ENCODE data around the gene ZMYND8. TPM values are rescaled to one million over a fixed set of nuclear protein-coding genes. Genes with fewer than 3 reads are reported as not detected.

ZMYND8 gene
- total and polyA plus RNA-seq, 2 donors (not counting 1 experiment from before 2014, with no cell fraction given) = 12.6 to 13.0 TPM

- H3K9me3 ChIP-seq (ENCODE audit: control insufficient read depth, insufficient read depth, low read depth, low read length) = no peaks in the 10 kb centered on the region
- peaks cover 2% of the 10 kb centered on the region for H3K79me2 ChIP-seq (ENCODE audit: control insufficient read depth, insufficient read depth, low read length)
- H3K9ac ChIP-seq (ENCODE audit: insufficient read depth, low read length) = no peak overlapping the region
- no peaks in the 10 kb centered on the region for H3K27me3 ChIP-seq (ENCODE audit: control insufficient read depth, insufficient read depth, low read length)
- peak overlapping the region in 1 of 4 experiments; percentile 5 for H3K4me3 ChIP-seq (replicated peaks in 1 of 4; ENCODE audit: control extremely low read depth in 1 of 4, insufficient read depth in 1 of 4, low read depth in 3 of 4, low read length in 4 of 4)
- TF ChIP-seq, protein P1, sequence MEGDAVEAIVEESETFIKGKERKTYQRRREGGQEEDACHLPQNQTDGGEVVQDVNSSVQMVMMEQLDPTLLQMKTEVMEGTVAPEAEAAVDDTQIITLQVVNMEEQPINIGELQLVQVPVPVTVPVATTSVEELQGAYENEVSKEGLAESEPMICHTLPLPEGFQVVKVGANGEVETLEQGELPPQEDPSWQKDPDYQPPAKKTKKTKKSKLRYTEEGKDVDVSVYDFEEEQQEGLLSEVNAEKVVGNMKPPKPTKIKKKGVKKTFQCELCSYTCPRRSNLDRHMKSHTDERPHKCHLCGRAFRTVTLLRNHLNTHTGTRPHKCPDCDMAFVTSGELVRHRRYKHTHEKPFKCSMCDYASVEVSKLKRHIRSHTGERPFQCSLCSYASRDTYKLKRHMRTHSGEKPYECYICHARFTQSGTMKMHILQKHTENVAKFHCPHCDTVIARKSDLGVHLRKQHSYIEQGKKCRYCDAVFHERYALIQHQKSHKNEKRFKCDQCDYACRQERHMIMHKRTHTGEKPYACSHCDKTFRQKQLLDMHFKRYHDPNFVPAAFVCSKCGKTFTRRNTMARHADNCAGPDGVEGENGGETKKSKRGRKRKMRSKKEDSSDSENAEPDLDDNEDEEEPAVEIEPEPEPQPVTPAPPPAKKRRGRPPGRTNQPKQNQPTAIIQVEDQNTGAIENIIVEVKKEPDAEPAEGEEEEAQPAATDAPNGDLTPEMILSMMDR (conservative IDR thresholded peaks at IDR 0.05 in 1 of 2, IDR thresholded peaks at IDR 0.05 in 1 of 2; ENCODE audit: low read depth in 1 of 2, low read length in 2 of 2) = no peak
- TF ChIP-seq EZH2 (IDR thresholded peaks at IDR 0.05; ENCODE audit: low read length, missing control alignments) = no peak
- DNase-seq (ENCODE audit: low read depth in 2 of 2) = peak; percentile 56 to 76
- H2AFZ ChIP-seq (ENCODE audit: low read length) = peak overlapping the region; percentile 55
- no peaks in the 10 kb centered on the region for H4K20me1 ChIP-seq (ENCODE audit: control insufficient read depth, extremely low read depth, insufficient read depth, low read length)
- peak overlapping the region; percentile 81 for H3K4me2 ChIP-seq (ENCODE audit: extremely low read depth, insufficient read depth, low read length)
- H3K4me1 ChIP-seq (ENCODE audit: control insufficient read depth, extremely low read depth, insufficient read depth, low read length) = peaks cover 7% of the 10 kb centered on the region
- peak overlapping the region; percentile 33 for H3K27ac ChIP-seq (ENCODE audit: insufficient read depth, low read length)
- H3K36me3 ChIP-seq (ENCODE audit: control insufficient read depth, insufficient read depth, low read length) = peaks cover 1% of the 10 kb centered on the region
Measured at GRCh38 chr20:47256668-47257236, 99.7 kb downstream of the ZMYND8 start.

DNA sequence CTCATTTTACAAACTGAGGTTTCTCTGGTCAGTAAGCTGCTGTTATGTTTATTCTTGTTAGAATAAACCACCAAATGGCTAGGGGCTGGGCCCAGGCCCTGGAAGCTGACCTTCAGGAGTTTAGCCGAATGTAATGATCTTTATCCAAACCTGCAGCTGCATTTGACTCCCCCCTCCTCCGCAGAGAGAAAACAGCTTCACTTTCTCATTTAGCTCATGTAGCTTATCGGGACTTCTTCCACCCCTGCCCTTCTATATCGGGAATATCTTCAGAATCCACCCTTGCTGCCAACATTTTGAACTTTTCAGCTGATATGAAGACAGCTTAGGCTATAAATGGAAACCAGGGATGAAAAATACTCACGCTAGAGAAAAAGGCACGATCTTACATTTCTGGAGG is 102.6 kb downstream of the ZMYND8 start:
- Histone ChIP-seq H3K9ac (ENCODE audit: insufficient read depth, low read length) (no peak overlapping the region), H3K9me3 (ENCODE audit: control insufficient read depth, insufficient read depth, low read depth, low read length) (no peaks in the 10 kb centered on the region), H4K20me1 (ENCODE audit: control insufficient read depth, extremely low read depth, insufficient read depth, low read length) (no peaks in the 10 kb centered on the region), H3K79me2 (ENCODE audit: control insufficient read depth, insufficient read depth, low read length) (peaks cover 2% of the 10 kb centered on the region), H3K36me3 (ENCODE audit: control insufficient read depth, insufficient read depth, low read length) (peaks cover 3% of the 10 kb centered on the region), H2AFZ (ENCODE audit: low read length) (no peak overlapping the region), H3K27ac (ENCODE audit: insufficient read depth, low read length) (no peak overlapping the region), H3K4me3 (replicated peaks in 1 of 4; ENCODE audit: control extremely low read depth in 1 of 4, insufficient read depth in 1 of 4, low read depth in 3 of 4, low read length in 4 of 4) (no peak overlapping the region), H3K4me2 (ENCODE audit: extremely low read depth, insufficient read depth, low read length) (peak overlapping the region; percentile 54), H3K27me3 (ENCODE audit: control insufficient read depth, insufficient read depth, low read length) (no peaks in the 10 kb centered on the region), H3K4me1 (ENCODE audit: control insufficient read depth, extremely low read depth, insufficient read depth, low read length) (peaks cover 6% of the 10 kb centered on the region)
- TF ChIP-seq EZH2 (IDR thresholded peaks at IDR 0.05; ENCODE audit: low read length, missing control alignments) = no peak
- TF ChIP-seq, protein P1 (conservative IDR thresholded peaks at IDR 0.05 in 1 of 2, IDR thresholded peaks at IDR 0.05 in 1 of 2; ENCODE audit: low read depth in 1 of 2, low read length in 2 of 2) = no peak
- no peak for DNase-seq (ENCODE audit: low read depth in 2 of 2)

GRCh38 chr20:47252879-47253307 is 103.6 kb downstream of the ZMYND8 start:
- Histone ChIP-seq H3K4me2 (ENCODE audit: extremely low read depth, insufficient read depth, low read length) (no peak overlapping the region), H3K27me3 (ENCODE audit: control insufficient read depth, insufficient read depth, low read length) (no peaks in the 10 kb centered on the region), H3K4me3 (replicated peaks in 1 of 4; ENCODE audit: control extremely low read depth in 1 of 4, insufficient read depth in 1 of 4, low read depth in 3 of 4, low read length in 4 of 4) (no peak overlapping the region), H3K9me3 (ENCODE audit: control insufficient read depth, insufficient read depth, low read depth, low read length) (no peaks in the 10 kb centered on the region), H2AFZ (ENCODE audit: low read length) (no peak overlapping the region), H3K36me3 (ENCODE audit: control insufficient read depth, insufficient read depth, low read length) (peaks cover 8% of the 10 kb centered on the region), H3K79me2 (ENCODE audit: control insufficient read depth, insufficient read depth, low read length) (peaks cover 2% of the 10 kb centered on the region), H3K27ac (ENCODE audit: insufficient read depth, low read length) (no peak overlapping the region), H3K9ac (ENCODE audit: insufficient read depth, low read length) (no peak overlapping the region), H3K4me1 (ENCODE audit: control insufficient read depth, extremely low read depth, insufficient read depth, low read length) (peaks cover 5% of the 10 kb centered on the region), H4K20me1 (ENCODE audit: control insufficient read depth, extremely low read depth, insufficient read depth, low read length) (no peaks in the 10 kb centered on the region)
- DNase-seq (ENCODE audit: low read depth in 2 of 2) = no peak
- TF ChIP-seq EZH2 (IDR thresholded peaks at IDR 0.05; ENCODE audit: low read length, missing control alignments) = no peak
- TF ChIP-seq, protein P1 (conservative IDR thresholded peaks at IDR 0.05 in 1 of 2, IDR thresholded peaks at IDR 0.05 in 1 of 2; ENCODE audit: low read depth in 1 of 2, low read length in 2 of 2) = no peak
